AG04450 (cell line): ENCODE measurements around the gene PYGL. TPM values are rescaled to one million over a fixed set of nuclear protein-coding genes. Genes with fewer than 3 reads are reported as not detected.
A peak's percentile ranks its signal among the peaks of the same experiment; 100 is the strongest.

Experiments used
- CTCF ChIA-PET: fragments of 300-600, 350-600 bp; formaldehyde crosslinking; extraction: SDS; loops from one replicate; lab custom pipeline; 2022; ENCODE audit warnings: antibody characterized with exemption, inconsistent platforms; lab: Charles Lee
- POLR2A ChIA-PET: fragments of 350-600 bp; formaldehyde crosslinking; extraction: SDS; loops from one replicate; lab custom pipeline; 2021; ENCODE audit warnings: antibody characterized with exemption, inconsistent platforms; lab: Yijun Ruan, JAX
- DNase-seq: peaks from one replicate; pipeline ENCODE4 v3.0.0-alpha.2; 2011; ENCODE audit warnings: low read depth, low spot score
- H3K27ac ChIP-seq: one replicate; pipeline ENCODE4 v1.5.1; 2012; ENCODE audit warnings: low read depth, low read length, control low read depth
- H3K27me3 ChIP-seq: one replicate; pipeline ENCODE4 v1.6.0; 2012; ENCODE audit warnings: low read length; ENCODE audit not compliant: control insufficient read depth, insufficient read depth
- H3K4me3 ChIP-seq: 2 replicates; pipeline ENCODE4 v1.5.1; 2011; ENCODE audit warnings: mild to moderate bottlenecking, low read depth, low read length, control low read depth
- H3K9me3 ChIP-seq: 2 replicates; pipeline ENCODE4 v1.5.1; 2012; ENCODE audit warnings: low read length; ENCODE audit not compliant: control insufficient read depth, insufficient read depth
- CTCF ChIP-seq: IDR thresholded peaks from 2 replicates; pipeline ENCODE4 v1.5.1; 2011; ENCODE audit warnings: low read depth, low read length, control low read depth, inconsistent platforms
- polyA plus RNA-seq: library from polyadenylated mRNA; depleted of rRNA; stranded (reverse); fragments of >200 nt; gene quantifications from 2 replicates; pipeline ENCODE4 v1.2.3, GENCODE V29; 2011; rRNA removed

The PYGL gene
- polyA plus RNA-seq, 1 experiment: 60.4 TPM

GRCh38 chr14:50856660-50857059 lies 87.6 kb downstream of the PYGL start:
- CTCF ChIA-PET: interaction anchor here (0.7 to 2.2 kb wide), 5 partner anchors 11 to 1200 kb away, joined by 3 to 5 read pairs (median 3); no protein-coding TSS in a partner anchor
- POLR2A ChIA-PET: interaction anchor here (0.6 kb wide), 1 partner anchor 8 kb away, joined by 4 read pairs; no protein-coding TSS in a partner anchor

GRCh38 chr14:50855558-50855957 lies 88.7 kb downstream of the PYGL start:
- ChIA-PET CTCF (interaction anchor here (0.8 to 1.1 kb wide), 3 partner anchors 10 to 68 kb away, joined by 3 read pairs; no protein-coding TSS in a partner anchor), POLR2A (no interaction called here)
- Histone ChIP-seq H3K27ac (no peak overlapping the region), H3K9me3 (no peaks in the 10 kb centered on the region), H3K27me3 (no peaks in the 10 kb centered on the region), H3K4me3 (no peak overlapping the region)
- DNase-seq: no peak
- TF ChIP-seq CTCF: peak; percentile 31

More at GRCh38 chr14:50856660-50857059, 87.6 kb downstream of the PYGL start:
- no peaks in the 10 kb centered on the region for H3K27me3 ChIP-seq
- no peak overlapping the region for H3K4me3 ChIP-seq
- no peaks in the 10 kb centered on the region for H3K9me3 ChIP-seq
- H3K27ac ChIP-seq: no peak overlapping the region
- DNase-seq: no peak
- no peak for TF ChIP-seq CTCF

Other genes starting within 250 kb of the PYGL start
- gene NIN, start 113.3 kb downstream of the PYGL start, polyA plus RNA-seq: 25.1 and 26.9 TPM in 2 replicates
- gene ABHD12B, start 72.4 kb downstream of the PYGL start, polyA plus RNA-seq: 0.32 TPM in 2 replicates
- gene TRIM9, start 150.6 kb upstream of the PYGL start, polyA plus RNA-seq: 0.02 and 0.06 TPM in 2 replicates